ENCODE results near the gene CC2D2A.

CC2D2A gene

DNA sequence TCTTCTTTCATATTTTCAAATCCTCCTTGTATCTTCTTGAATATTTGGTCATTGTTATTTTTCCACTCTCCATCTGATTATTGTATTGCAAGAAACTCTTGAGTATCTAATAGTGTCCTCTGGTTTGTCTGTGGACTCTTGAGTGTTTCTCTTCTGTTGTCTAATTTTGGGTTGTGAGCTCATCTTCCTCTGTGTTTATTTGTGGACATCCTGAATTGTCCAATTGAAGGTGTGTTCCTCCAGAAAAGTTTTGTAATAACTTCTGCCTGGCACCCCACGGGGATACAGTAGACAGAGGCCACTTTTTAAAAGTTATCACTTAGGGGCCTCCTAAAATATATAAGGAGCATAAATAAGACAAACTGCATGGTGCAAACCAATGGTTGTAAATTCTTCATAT, 3.1 kb upstream of the CC2D2A start:
- Histone ChIP-seq H3K4me1 (ENCODE audit: control insufficient read depth in 1 of 2, insufficient read depth in 1 of 2, low read depth in 1 of 2, low read length in 1 of 2) (no peaks in the 10 kb centered on the region), H3K27me3 (peaks cover 33% of the 10 kb centered on the region), H3K36me3 (no peaks in the 10 kb centered on the region), H3K4me3 (ENCODE audit: low read depth in 1 of 2, low read length in 1 of 2) (no peak overlapping the region), H3K27ac (no peak overlapping the region), H3K9me3 (no peaks in the 10 kb centered on the region)
- TF ChIP-seq, protein P1, sequence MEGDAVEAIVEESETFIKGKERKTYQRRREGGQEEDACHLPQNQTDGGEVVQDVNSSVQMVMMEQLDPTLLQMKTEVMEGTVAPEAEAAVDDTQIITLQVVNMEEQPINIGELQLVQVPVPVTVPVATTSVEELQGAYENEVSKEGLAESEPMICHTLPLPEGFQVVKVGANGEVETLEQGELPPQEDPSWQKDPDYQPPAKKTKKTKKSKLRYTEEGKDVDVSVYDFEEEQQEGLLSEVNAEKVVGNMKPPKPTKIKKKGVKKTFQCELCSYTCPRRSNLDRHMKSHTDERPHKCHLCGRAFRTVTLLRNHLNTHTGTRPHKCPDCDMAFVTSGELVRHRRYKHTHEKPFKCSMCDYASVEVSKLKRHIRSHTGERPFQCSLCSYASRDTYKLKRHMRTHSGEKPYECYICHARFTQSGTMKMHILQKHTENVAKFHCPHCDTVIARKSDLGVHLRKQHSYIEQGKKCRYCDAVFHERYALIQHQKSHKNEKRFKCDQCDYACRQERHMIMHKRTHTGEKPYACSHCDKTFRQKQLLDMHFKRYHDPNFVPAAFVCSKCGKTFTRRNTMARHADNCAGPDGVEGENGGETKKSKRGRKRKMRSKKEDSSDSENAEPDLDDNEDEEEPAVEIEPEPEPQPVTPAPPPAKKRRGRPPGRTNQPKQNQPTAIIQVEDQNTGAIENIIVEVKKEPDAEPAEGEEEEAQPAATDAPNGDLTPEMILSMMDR (IDR thresholded peaks at IDR 0.05), result no peak

DNA sequence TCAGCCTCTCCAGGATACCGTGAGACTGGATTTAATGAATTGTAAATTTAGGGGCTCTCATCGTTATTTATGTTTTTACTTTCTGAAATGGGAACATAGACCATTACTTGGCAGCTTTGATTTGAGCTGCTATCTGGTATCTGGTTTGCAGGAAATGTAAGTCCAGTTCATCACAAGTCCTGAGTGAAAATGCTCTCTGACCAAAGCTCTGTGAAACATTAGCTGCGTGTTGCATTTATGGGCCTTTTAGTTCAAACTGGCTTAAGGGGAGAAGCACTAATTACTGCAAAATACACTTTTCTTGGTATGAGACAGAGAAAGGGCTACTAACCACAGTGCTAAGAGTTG, 420 bp downstream of the CC2D2A start:
- no peaks in the 10 kb centered on the region for H3K36me3 ChIP-seq
- no peaks in the 10 kb centered on the region for H3K9me3 ChIP-seq
- peaks cover 36% of the 10 kb centered on the region for H3K27me3 ChIP-seq
- no peak overlapping the region for H3K27ac ChIP-seq
- H3K4me1 ChIP-seq (ENCODE audit: control insufficient read depth in 1 of 2, insufficient read depth in 1 of 2, low read depth in 1 of 2, low read length in 1 of 2), result no peaks in the 10 kb centered on the region
- H3K4me3 ChIP-seq (ENCODE audit: low read depth in 1 of 2, low read length in 1 of 2), result no peak overlapping the region
- TF ChIP-seq, protein P1 (IDR thresholded peaks at IDR 0.05), result no peak

DNA sequence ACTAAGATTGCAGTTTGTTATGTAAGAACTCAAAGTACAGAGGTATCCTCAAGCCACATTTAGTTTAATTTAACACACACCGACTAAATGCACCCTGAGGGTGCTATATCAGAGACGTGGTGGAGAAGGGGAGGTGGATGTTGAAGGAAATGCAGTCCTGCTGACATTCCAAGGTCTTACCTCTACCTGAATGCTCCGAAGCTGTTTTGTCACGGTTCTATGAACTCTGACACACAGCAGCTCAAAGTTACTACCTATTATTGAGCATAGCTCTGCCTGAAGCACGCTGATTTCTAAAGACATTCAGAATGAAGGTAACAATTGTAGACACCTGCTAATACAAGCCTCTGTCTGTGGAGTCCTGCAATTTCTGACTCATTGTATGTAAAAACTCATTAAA, 6.7 kb downstream of the CC2D2A start:
- TF ChIP-seq, protein P1 (IDR thresholded peaks at IDR 0.05), result no peak
- H3K9me3 ChIP-seq, result no peaks in the 10 kb centered on the region

DNA sequence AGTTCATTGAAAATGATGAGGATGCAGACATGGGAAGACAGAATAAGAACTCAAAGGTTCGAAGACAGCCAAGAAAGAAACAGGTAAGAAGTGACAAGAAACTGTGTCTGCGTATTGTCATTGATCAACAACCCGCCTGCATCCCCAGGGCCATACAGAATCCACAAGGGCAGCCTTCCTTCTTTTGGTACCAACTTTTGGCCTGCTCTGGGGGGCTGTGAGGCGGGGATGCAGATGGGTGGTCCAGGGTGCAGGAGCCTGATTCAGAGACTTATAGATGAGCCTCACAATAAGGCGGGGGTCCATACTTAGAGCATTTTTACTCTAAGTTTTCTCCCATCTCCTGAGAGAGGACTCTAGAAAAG, 9.0 kb downstream of the CC2D2A start:
- Histone ChIP-seq H3K27ac (no peak overlapping the region), H3K4me3 (ENCODE audit: low read depth in 1 of 2, low read length in 1 of 2) (no peak overlapping the region), H3K36me3 (no peaks in the 10 kb centered on the region), H3K27me3 (no peaks in the 10 kb centered on the region), H3K4me1 (ENCODE audit: control insufficient read depth in 1 of 2, insufficient read depth in 1 of 2, low read depth in 1 of 2, low read length in 1 of 2) (no peaks in the 10 kb centered on the region), H3K9me3 (no peaks in the 10 kb centered on the region)
- TF ChIP-seq, protein P1 (IDR thresholded peaks at IDR 0.05), result no peak

More for the DNA sequence above, 6.7 kb downstream of the CC2D2A start:
- Histone ChIP-seq H3K4me1 (ENCODE audit: control insufficient read depth in 1 of 2, insufficient read depth in 1 of 2, low read depth in 1 of 2, low read length in 1 of 2) (no peaks in the 10 kb centered on the region), H3K27ac (no peak overlapping the region), H3K36me3 (no peaks in the 10 kb centered on the region), H3K27me3 (peaks cover 5% of the 10 kb centered on the region), H3K4me3 (ENCODE audit: low read depth in 1 of 2, low read length in 1 of 2) (no peak overlapping the region)

- H3K27ac ChIP-seq, result no peak overlapping the region
- no peak overlapping the region for H3K4me3 ChIP-seq (ENCODE audit: low read depth in 1 of 2, low read length in 1 of 2)
Observed at GRCh38 chr4:15479089-15479912, 9.6 kb downstream of the CC2D2A start.

More at GRCh38 chr4:15479089-15479912, 9.6 kb downstream of the CC2D2A start:
- Histone ChIP-seq H3K4me1 (ENCODE audit: control insufficient read depth in 1 of 2, insufficient read depth in 1 of 2, low read depth in 1 of 2, low read length in 1 of 2) (no peaks in the 10 kb centered on the region), H3K27me3 (no peaks in the 10 kb centered on the region), H3K9me3 (no peaks in the 10 kb centered on the region), H3K36me3 (no peaks in the 10 kb centered on the region)
- TF ChIP-seq, protein P1 (IDR thresholded peaks at IDR 0.05), result no peak

Data from neutrophil (primary cell).